ENCODE measurements around the gene FAIM.
"Not testable (repeated sequence)": the region's sequence is repeated elsewhere in the genome, so short reads cannot be mapped to it uniquely, and the experiment has no call there.

Gene FAIM, protein sequence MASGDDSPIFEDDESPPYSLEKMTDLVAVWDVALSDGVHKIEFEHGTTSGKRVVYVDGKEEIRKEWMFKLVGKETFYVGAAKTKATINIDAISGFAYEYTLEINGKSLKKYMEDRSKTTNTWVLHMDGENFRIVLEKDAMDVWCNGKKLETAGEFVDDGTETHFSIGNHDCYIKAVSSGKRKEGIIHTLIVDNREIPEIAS

DNA sequence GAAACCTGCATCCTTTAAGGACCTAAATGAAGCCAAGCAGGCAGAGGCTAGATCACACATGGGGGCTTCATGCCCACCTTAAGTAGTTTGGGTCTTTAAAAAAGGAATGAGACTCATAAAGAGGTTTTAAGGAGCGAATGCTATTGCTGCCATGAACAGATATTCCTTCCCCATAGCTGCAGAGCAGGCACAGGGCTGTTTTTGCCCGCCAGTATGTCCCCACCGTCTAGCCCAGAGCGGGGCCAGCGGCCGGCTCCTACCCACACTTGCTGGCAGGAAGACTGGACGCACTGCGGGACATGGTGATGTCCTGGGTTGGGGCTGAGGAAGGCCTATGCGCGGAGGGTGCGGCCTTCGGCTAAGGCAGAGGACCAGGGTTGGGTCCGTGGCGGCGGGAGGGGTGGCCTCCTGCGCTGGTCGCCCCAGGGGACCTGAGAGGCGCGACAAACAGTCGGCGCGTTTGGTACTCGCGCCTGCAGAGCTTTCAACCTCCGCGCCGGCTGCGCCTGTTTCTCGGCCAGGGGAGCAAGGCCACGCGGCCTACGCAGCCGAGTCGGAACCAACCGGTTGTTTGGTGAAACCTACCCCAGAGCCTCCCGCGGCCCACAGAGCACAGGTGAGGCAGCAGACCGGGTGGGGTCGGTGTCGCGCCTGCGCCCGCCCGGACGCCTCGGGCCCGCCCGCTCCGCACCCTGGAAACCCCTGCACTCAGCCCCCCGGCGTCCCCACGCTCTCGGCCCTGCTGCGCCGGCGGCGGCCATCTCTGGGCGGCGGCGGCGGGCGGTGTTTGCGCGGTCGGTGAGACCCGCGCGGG, at the start of gene FAIM:
FAIM (plus strand) TSS at position 450 of the 814 bp plus-strand sequence. CDS start 10,956 bp downstream, outside the sequence.
- peak; percentile 64 for DNase-seq (ENCODE audit: low spot score)

DNA sequence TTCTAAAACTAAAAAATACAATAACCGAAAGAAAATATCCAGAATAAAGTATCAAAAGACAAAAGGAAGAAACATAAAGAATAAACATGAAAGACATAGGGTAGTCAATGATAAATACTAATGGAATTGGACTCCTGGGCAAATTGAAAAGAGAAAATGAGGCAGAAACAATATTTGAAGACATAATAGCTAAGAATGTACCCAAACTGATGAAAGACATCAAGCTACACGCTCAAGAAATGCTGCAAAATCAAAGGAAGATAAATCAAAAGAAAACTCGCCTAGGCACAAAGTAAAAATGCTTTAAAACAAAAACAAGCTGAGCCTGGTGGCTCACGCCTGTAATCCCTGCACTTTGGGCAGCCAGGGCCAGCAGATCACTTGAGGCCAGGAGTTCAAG, 49.4 kb upstream of the FAIM start:
- no peak for DNase-seq (ENCODE audit: low spot score)

DNA sequence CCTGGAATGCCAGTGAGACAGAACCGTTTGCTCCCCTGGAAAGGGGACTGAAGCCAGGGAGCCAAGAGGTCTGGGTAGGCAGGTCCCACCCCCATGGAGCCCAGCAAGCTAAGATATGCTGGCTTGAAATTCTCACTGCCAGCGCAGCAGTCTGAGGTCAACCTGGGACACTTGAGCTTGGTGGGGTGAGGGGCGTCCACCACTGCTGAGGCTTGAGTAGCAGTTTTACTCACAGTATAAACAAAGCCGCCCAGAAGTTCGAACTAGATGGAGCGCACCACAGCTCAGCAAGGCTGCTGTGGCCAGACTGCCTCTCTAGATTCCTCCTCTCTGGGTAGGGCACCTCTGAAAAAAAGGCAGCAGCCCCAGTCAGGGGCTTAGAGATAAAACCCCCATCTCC, 48.1 kb upstream of the FAIM start:
- DNase-seq (ENCODE audit: low spot score): no peak

DNA sequence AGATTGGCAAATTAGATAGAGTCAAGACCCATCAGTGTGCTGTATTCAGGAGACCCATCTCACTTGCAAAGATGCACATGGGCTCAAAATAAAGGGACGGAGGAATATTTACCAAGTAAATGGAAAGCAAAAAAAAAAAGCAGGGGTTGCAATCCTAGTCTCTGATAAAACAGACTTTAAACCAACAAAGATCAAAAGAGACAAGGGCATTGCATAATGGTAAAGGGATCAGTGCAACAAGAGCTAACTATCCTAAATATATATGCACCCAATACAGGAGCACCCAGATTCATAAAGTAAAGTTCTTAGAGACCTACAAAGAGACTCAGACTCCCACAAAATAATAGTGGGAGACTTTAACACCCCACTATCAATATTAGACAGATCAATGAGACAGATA, 45.7 kb upstream of the FAIM start:
- DNase-seq (ENCODE audit: low spot score): not testable (repeated sequence)

DNA sequence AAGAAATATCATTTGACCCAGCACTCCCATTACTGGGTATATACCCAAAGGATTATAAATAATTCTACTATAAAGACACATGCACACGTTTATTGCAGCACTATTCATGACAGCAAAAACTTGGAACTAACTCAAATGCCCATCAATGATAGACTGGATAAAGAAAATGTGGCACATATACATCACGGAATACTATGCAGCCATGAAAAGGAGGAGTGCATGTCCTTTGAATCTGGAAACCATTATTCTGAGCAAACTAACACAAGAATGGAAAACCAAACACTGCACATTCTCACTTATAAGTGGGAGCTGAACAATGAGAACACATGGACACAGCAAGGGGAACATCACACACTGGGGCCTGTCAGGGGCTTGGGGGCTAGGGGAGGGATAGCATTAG, 42.3 kb upstream of the FAIM start:
- DNase-seq (ENCODE audit: low spot score): not testable (repeated sequence)

DNA sequence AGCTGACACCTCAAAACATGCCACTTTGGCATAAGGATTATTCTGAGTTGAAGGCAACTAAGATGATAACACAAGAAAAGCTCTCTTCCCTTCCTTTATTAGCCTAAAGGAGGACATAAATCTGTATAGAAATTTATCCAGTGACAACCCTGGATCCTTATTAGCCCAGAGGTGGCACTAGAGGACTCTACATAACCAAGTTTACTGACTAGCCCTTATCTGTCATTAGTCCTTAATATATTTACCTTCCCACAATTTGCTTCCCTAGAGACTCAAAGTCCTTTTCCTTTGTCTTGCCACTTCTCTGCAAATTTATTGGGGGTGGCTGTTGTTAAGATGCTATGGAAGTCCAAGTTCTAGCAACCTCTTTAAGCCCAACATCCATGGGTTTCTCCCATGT, 41.2 kb upstream of the FAIM start:
- DNase-seq (ENCODE audit: low spot score): no peak

DNA sequence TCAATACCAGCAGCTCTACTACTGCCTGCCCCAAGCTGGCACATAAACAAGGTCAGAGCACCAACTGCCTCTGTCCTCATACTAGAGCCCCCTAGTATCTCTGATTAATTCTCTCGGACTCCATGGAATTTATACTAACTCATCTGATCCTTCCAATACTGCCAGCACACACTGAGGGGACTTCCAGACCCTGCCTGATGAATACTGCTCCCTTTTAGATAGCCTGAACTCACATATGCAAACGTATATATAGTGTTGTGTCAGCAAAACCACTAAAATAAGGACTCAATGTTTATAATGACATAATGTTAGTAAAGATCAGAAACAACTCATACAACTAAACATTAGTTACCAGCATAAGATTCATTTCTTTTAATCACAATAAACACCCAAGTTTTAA, 39.5 kb upstream of the FAIM start:
- DNase-seq (ENCODE audit: low spot score): no peak

DNA sequence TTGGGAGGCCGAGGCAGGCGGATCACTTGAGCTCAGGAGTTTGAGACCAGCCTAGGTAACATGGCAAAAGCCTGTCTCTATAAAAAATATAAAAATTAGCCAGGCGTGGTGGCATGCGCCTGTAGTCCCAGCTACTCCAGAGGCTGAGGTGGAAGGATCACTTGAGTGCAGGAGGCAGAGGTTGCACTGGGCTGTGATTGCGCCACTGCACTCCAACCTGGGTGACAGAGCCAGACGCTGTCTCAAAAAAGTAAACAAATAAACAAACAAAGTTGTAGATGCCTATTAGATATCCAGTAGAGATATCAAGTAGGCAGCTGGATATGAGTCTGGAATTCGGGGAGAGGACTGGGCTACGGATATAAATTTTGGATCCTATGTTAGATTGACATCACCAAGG, 38.9 kb upstream of the FAIM start:
- not testable (repeated sequence) for DNase-seq (ENCODE audit: low spot score)

DNA sequence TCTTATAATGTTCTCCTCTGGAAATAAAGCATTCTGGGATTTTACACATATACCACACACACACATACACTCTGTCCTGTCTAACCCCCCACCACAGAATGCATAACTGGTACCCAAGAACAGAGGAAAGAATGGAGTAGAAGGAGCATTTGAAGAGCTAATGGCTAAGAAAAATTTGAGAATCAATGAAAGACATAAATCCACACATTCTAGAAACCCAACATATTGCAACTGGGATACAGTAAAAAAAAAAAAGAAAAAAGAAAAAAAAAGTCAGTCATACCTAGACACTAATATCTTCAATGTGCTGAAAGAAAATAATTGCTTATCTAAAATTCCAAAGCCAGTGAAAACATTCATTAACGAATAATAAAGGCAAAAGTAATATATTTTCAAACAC, 35.4 kb upstream of the FAIM start:
- no peak for DNase-seq (ENCODE audit: low spot score)

DNA sequence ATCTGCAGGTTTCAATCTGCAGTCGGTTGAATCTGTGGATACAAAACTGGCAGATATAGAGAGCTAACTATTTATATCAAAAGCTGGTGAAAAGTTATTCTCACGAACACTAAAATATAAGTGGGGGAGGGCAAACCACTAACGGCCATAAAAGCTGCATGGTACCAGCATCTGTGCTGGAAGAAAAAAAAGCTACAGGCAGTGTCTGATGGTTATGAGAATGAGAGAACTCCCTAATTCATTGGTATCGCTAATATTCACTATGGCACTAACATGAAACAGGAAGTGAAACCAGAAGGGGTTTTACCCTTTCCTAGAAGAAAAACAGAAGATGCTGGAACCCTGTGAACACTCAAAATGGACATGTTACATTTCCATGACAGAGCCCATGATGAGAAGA, 30.4 kb upstream of the FAIM start:
- DNase-seq (ENCODE audit: low spot score): peak; percentile 10

DNA sequence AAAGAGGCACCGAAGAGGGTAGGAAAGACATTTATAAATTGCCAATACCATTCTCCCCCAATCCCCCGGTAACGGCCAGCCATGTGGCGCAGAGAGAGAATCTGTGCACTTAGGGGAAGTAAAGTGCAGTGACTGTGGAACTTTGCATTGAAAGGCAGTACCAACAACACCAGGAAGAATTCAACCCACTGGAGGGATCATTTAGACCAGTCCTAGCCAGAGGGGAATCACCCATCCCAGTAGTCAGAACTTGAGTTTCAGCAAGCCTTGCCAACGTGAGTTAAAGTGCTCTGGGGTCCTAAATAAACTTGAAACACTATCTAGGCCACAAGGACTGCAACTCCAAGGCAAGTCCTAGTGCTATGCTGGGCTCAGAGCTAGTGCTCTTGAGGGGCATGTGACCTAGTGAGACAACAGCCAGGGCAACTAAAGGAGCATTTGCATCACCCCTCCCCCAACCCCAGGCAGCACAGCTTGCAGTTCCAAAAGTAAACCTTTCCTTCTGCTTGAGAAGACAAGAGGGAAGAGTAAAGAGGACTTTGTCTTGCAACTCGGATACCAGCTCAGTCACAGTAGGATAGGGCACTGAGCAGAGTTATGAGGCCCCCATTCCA, 29.5 kb upstream of the FAIM start:
- DNase-seq (ENCODE audit: low spot score): no peak

DNA sequence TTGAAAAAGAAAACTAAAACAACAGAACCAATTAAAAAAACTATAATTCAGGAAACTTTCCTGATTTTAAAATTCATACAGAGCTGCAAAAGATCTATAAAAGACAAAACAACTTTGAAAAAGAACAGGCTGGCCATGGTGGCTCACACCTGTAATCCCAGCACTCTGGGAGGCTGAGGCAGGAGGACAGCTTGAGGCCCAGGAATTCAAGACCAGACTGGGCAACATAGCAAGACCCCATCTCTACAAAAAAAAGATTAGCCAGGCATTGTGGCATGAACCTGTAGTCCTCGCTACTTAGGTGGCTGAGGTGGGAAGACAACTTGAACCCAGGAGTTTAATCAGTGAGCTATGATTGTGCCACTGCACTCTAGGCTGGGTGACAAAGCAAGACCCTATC, 21.2 kb upstream of the FAIM start:
- no peak for DNase-seq (ENCODE audit: low spot score)

DNA sequence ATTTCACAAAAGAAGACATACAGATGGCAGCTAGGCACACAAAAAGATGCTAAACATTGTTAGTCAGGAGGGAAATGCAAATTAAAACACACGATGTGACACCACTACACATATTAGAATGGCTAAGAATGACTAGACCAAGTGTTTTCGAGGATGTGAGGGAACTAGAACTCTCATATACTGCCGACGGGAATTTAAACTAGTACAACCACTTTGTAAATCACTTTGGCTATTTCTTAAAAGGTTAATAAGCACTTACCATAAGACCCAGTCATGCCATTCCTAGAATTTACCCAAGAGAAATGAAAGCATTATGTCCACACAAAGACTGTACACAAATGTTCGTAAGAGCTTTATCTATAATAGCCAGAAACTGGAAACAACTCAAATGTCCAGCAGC, 20.1 kb upstream of the FAIM start:
- DNase-seq (ENCODE audit: low spot score): no peak

DNA sequence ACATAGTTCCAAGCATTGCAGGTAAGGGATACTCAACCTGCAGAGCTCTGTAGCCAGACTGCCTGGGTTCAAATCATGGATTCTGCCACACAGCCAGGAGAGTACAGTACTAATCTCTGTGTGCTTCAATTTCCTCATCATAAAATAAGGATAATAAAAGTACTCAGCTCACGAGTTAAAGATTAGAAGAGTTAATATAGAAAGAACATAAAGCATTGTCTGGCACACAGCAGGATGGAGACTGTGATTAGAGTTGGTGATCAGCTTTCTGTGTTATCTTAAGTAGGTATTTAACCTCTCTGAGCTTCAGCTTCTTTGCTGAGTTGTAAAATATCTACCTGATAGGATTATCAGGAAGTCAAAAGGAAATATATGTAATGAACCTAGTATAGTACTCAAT, 17.2 kb upstream of the FAIM start:
- DNase-seq (ENCODE audit: low spot score): no peak

DNA sequence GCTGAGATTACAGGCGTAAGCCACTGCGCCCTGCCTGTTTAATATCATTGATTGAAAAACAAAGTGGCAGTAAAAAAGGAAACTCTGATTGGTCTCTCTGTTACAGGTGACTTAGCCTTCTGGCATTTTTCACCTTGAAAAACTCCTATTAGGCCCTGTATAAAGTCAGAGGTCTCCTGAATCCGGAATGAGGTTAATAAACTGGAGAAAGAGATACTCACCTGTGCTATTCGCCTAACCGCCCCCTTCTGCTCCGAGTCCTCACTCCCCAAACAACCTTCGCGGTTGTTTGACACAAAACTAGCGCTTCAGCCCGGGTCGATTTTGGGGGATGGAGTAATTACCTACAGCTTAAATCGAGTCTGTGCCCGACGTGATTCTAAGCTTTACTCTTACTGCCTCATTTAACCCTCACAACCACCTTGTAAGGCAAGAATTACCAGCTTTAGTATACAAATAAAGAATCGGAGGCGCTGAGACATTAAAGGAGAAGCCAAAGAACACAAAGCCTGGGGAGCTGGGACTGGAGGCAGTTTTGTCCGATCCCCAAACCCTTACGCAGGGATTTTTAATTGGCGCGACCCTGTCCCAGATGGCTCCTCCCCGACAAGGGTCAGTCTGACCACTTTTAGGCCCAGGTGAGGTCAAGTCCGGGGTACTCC, 15.0 kb upstream of the FAIM start:
- DNase-seq (ENCODE audit: low spot score): no peak

DNA sequence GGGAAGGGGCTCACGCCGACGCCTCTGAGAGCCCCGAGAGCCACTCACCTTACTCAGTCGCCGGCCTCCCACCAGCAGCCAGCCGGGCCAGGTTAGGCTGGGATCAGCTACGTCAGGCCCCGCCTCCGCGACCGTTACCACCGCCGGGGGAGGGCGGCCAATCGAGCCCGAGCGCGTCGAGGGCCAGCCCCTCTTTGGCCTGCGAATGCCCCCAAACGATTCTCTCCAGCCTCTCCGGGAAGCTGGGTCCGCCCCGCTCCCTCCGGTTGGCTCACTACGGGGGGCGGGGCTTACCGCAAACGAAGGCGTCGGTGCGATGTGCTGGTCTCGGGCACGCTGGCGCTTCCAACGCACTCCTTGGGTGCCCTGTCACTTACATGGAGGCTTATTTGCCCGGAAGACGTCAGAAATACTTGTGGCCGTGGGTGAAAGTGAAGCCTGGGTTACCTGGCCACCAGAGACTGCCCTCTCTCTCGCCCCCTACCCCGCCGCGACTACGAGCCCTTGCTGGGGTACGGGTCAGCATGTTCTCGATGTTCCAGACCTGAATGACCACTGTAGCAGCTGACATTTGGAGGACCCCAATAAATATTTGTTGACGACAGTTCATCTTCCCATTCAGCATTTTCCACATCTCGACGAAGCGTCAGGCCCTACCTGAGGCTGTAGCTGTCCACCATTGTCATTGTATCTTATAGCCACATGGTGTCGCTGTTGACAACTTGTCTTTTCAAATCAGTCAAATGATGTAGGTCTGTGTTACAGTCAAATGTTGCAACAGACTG, 14.2 kb upstream of the FAIM start, which contains the start of gene CEP70:
CEP70 (minus strand) TSS at position 111 of the 785 bp plus-strand sequence. CDS start 21,333 bp downstream, outside the sequence.
- peak; percentile 90 for DNase-seq (ENCODE audit: low spot score)

DNA sequence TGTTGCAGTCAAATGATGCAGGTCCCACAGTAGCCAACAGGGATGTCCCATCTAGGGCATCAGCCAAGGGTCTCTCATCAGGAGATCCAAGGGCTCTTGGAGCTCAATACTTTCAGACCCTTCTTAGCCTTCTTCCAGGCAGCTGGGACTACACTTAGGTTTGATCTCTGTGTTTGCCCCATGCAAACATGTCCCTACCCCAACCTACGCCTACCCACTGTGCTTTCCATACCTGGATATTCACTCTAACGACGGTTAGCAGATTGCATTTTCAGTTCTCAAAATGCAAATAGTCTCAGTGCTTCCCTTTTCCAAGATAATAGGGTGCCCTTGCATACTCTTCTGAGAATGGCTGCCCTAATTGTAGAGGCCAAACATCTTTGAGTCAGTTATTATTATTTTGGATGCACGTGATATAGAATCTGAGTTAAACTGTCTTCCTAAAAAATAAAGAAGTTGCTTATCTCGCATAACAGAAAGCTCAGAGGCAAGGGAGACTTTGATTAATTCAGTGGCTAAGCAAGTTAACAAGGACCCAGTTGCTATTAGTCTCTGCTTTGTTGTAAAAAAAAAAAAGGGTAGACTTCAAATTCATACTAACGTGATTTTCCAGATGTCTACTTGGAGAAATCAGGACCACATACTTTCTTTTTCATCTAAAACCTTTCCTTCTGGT, 13.5 kb upstream of the FAIM start:
- DNase-seq (ENCODE audit: low spot score): no peak

DNA sequence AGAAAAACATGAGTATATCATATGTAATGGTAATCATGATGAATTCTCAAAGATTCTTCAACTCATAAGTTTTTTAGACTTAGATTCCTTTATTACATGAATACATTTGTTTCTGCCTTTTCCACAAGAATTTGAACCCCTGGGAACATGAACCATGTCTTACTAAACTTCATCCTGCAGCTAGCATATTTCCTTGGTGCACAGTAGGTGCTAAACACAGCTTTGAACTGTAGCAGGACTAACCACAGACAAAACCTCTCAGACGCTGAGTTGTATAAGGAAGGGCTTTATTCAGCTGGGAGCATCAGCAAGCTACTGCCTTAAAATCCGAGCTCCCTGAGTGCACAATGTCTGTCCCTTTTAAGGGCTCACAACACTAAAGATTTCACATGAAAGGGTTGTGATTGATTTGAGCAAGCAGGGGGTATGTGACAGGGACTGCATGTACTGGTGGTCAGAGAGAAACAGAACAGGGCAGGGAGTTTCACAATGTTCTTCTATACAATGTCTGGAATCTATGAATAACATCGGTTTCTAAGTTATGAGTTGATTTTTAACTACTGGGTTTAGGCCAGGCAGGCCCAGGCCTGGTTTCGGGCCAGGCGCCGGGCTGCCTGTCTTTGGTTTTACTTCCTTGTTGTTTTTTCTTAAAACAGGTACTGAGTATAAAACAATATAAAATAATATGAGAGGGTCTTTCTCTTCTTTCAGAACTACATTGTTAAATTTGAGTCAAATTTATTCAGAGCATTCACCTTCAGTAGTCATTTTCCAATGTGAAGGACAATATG, 11.2 kb upstream of the FAIM start:
- not testable (repeated sequence) for DNase-seq (ENCODE audit: low spot score)

DNA sequence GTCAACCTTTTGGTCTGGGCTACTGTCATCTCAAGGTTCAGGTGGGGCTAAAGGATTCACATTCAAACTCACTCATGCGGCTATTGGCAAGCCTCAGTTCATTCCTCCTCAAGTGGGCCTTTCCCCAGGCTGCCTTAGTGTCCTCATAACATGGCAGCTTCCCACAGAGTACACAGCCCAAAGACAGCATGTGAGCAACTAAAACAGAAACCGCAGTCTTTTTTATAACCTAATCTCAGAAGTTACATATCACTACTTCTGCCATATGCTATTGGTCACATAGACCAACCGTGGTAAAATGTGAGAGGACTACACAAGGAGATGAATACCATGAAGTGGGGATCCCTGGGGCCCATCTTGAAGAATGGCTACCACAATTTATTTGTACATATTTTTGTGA, 10.0 kb upstream of the FAIM start:
- no peak for DNase-seq (ENCODE audit: low spot score)

DNA sequence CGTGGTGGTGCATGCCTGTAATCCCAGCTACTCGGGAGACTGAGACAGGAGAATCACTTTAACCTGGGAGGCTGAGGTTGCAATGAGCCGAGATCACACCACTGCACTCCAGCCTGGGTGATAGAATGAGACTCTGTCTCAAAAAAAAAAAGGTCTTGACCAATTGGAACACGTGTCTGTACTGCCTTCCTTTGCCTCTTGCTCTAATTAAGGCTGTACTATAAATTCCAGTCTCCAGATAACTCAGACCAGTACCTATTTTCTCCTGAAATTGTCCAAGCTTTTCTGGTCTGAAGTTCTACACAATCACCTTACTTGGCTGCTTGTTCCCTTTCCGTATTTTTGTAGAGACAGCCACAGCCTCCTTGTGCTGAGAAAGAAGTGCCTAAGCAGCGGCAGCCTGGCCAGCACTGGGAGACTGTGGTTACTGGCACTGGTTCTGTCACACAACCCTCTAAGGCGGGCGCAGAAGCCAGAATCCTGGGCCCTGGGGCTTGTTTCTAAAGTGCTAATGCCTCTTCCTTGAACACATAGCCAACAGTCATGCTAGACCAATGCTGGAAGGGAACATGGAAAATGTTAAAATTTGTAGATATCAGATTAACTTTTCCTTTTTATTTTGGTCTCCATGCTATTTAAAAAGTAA, 8.3 kb upstream of the FAIM start:
- no peak for DNase-seq (ENCODE audit: low spot score)
